Measurements from ENCODE around the gene CACNA1F.

DNA sequence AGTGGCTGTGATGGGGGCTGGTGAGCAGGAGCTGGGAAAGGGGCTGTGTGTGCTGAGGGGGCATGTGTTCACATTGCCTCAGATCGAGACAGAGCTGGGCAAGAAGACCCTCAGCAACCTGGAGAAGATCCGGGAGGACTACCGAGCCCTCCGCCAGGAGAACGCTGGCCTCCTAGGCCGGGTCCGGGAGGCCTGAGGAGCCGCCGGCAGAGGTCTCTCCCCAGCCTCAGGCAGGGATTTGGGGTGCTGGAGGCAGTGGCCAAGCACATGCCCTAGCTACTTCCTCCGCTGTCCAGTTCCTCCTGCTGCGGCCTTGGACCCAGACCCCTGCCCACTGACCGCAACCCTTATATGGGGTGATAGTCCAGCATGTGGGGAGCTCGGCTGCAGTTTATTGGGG lies 16.9 kb upstream of the CACNA1F start:
- TF ChIP-seq, protein P1, sequence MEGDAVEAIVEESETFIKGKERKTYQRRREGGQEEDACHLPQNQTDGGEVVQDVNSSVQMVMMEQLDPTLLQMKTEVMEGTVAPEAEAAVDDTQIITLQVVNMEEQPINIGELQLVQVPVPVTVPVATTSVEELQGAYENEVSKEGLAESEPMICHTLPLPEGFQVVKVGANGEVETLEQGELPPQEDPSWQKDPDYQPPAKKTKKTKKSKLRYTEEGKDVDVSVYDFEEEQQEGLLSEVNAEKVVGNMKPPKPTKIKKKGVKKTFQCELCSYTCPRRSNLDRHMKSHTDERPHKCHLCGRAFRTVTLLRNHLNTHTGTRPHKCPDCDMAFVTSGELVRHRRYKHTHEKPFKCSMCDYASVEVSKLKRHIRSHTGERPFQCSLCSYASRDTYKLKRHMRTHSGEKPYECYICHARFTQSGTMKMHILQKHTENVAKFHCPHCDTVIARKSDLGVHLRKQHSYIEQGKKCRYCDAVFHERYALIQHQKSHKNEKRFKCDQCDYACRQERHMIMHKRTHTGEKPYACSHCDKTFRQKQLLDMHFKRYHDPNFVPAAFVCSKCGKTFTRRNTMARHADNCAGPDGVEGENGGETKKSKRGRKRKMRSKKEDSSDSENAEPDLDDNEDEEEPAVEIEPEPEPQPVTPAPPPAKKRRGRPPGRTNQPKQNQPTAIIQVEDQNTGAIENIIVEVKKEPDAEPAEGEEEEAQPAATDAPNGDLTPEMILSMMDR (IDR thresholded peaks at IDR 0.05; ENCODE audit: insufficient read depth, low read length, poor library complexity, severe bottlenecking) = no peak
- TF ChIP-seq EZH2phosphoT487 (conservative IDR thresholded peaks at IDR 0.05; ENCODE audit: low read length) = no peak

Data from SU-DHL-6 (cell line).